Measurements from ENCODE around the gene RPL15. TPM values are rescaled to one million over a fixed set of nuclear protein-coding genes. Genes with fewer than 3 reads are reported as not detected.

The RPL15 gene
- polyA plus RNA-seq, 1 donor (not counting 4 experiments of a cell fraction or from before 2014, with no cell fraction given) = 3,052 TPM

GRCh38 chr3:23954144-23954543, 37.2 kb downstream of the RPL15 start:
- no peak overlapping the region for H3K9ac ChIP-seq (ENCODE audit: control insufficient read depth, extremely low read depth, insufficient read depth, low read length)
- no peak for FAIRE-seq
- peaks cover 35% of the 10 kb centered on the region for H3K79me2 ChIP-seq (ENCODE audit: control insufficient read depth, insufficient read depth, low read length)
- peaks cover 18% of the 10 kb centered on the region for H3K4me1 ChIP-seq (ENCODE audit: control insufficient read depth, extremely low read depth, insufficient read depth, low read length)
- H3K36me3 ChIP-seq (ENCODE audit: control insufficient read depth in 2 of 2, extremely low read depth in 1 of 2, insufficient read depth in 2 of 2, low read length in 2 of 2) = no peaks in the 10 kb centered on the region
- no peak overlapping the region for H2AFZ ChIP-seq (ENCODE audit: control insufficient read depth, low read length)
- H3K9me1 ChIP-seq (ENCODE audit: control insufficient read depth, extremely low read depth, insufficient read depth, low read length) = no peaks in the 10 kb centered on the region
- H3K9me3 ChIP-seq (ENCODE audit: control insufficient read depth, low read depth, low read length) = no peaks in the 10 kb centered on the region
- no peak overlapping the region for H3K4me3 ChIP-seq (ENCODE audit: control insufficient read depth in 2 of 3, extremely low read depth in 1 of 3, insufficient read depth in 2 of 3, low read depth in 1 of 3, low read length in 3 of 3)
- TF ChIP-seq EZH2 (IDR thresholded peaks at IDR 0.05; ENCODE audit: low read length) = no peak
- TF ChIP-seq, protein P1, sequence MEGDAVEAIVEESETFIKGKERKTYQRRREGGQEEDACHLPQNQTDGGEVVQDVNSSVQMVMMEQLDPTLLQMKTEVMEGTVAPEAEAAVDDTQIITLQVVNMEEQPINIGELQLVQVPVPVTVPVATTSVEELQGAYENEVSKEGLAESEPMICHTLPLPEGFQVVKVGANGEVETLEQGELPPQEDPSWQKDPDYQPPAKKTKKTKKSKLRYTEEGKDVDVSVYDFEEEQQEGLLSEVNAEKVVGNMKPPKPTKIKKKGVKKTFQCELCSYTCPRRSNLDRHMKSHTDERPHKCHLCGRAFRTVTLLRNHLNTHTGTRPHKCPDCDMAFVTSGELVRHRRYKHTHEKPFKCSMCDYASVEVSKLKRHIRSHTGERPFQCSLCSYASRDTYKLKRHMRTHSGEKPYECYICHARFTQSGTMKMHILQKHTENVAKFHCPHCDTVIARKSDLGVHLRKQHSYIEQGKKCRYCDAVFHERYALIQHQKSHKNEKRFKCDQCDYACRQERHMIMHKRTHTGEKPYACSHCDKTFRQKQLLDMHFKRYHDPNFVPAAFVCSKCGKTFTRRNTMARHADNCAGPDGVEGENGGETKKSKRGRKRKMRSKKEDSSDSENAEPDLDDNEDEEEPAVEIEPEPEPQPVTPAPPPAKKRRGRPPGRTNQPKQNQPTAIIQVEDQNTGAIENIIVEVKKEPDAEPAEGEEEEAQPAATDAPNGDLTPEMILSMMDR (optimal IDR thresholded peaks at IDR 0.05 in 1 of 3, IDR thresholded peaks at IDR 0.05 in 1 of 3, conservative IDR thresholded peaks at IDR 0.05 in 1 of 3; ENCODE audit: extremely low read depth in 1 of 3, insufficient read depth in 2 of 3, low read length in 3 of 3) = no peak
- dilution Hi-C loops (cut with MboI; ENCODE audit: extremely low pct_ligation_motif_present, low sequenced_read_pairs) = no loop called here
- DNase-seq (ENCODE audit: low read depth, low spot score) = no peak
- no peaks in the 10 kb centered on the region for H3K27me3 ChIP-seq (ENCODE audit: control insufficient read depth, extremely low read depth, insufficient read depth, low read length)
- H3K4me2 ChIP-seq (ENCODE audit: control insufficient read depth, extremely low read depth, insufficient read depth, low read depth, low read length) = no peak overlapping the region
- no peaks in the 10 kb centered on the region for H4K20me1 ChIP-seq (ENCODE audit: control insufficient read depth, extremely low read depth, insufficient read depth, low read length)
- H3K27ac ChIP-seq (ENCODE audit: control insufficient read depth, insufficient read depth, low read length) = no peak overlapping the region

DNA sequence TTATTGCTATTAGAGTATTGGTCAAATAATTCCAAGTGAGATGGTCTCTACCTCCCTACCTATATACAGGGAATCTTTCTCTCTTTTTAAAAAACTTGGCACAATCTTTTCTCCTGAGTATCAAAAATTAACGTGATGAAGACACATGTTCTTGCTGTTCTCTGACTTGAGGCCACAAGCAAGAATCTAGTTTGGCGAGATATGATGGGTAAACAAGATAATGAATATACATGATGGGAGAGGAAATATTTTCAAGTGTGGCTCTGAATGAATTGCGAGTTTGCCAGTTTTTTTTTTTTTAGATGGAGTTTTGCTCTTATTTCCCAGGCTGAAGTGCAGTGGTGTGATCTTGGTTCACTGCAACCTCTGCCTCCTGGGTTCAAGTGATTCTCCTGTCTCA, 39.8 kb downstream of the RPL15 start:
- no peak overlapping the region for H3K4me3 ChIP-seq (ENCODE audit: control insufficient read depth in 2 of 3, extremely low read depth in 1 of 3, insufficient read depth in 2 of 3, low read depth in 1 of 3, low read length in 3 of 3)
- no peak for FAIRE-seq
- no peak overlapping the region for H2AFZ ChIP-seq (ENCODE audit: control insufficient read depth, low read length)
- no peak overlapping the region for H3K27ac ChIP-seq (ENCODE audit: control insufficient read depth, insufficient read depth, low read length)
- no peaks in the 10 kb centered on the region for H3K9me1 ChIP-seq (ENCODE audit: control insufficient read depth, extremely low read depth, insufficient read depth, low read length)
- H3K4me1 ChIP-seq (ENCODE audit: control insufficient read depth, extremely low read depth, insufficient read depth, low read length) = peaks cover 12% of the 10 kb centered on the region
- H3K36me3 ChIP-seq (ENCODE audit: control insufficient read depth in 2 of 2, extremely low read depth in 1 of 2, insufficient read depth in 2 of 2, low read length in 2 of 2) = no peaks in the 10 kb centered on the region
- no peak for DNase-seq (ENCODE audit: low read depth, low spot score)
- no peak overlapping the region for H3K9ac ChIP-seq (ENCODE audit: control insufficient read depth, extremely low read depth, insufficient read depth, low read length)
- H3K27me3 ChIP-seq (ENCODE audit: control insufficient read depth, extremely low read depth, insufficient read depth, low read length) = no peaks in the 10 kb centered on the region
- H3K79me2 ChIP-seq (ENCODE audit: control insufficient read depth, insufficient read depth, low read length) = peaks cover 17% of the 10 kb centered on the region
- H3K4me2 ChIP-seq (ENCODE audit: control insufficient read depth, extremely low read depth, insufficient read depth, low read depth, low read length) = no peak overlapping the region
- dilution Hi-C loops (cut with MboI; ENCODE audit: extremely low pct_ligation_motif_present, low sequenced_read_pairs) = no loop called here
- no peaks in the 10 kb centered on the region for H4K20me1 ChIP-seq (ENCODE audit: control insufficient read depth, extremely low read depth, insufficient read depth, low read length)
- no peaks in the 10 kb centered on the region for H3K9me3 ChIP-seq (ENCODE audit: control insufficient read depth, low read depth, low read length)
- TF ChIP-seq, protein P1 (optimal IDR thresholded peaks at IDR 0.05 in 1 of 3, IDR thresholded peaks at IDR 0.05 in 1 of 3, conservative IDR thresholded peaks at IDR 0.05 in 1 of 3; ENCODE audit: extremely low read depth in 1 of 3, insufficient read depth in 2 of 3, low read length in 3 of 3) = no peak
- no peak for TF ChIP-seq EZH2 (IDR thresholded peaks at IDR 0.05; ENCODE audit: low read length)
